ENCODE data around the gene SYNJ1.

SYNJ1 gene

DNA sequence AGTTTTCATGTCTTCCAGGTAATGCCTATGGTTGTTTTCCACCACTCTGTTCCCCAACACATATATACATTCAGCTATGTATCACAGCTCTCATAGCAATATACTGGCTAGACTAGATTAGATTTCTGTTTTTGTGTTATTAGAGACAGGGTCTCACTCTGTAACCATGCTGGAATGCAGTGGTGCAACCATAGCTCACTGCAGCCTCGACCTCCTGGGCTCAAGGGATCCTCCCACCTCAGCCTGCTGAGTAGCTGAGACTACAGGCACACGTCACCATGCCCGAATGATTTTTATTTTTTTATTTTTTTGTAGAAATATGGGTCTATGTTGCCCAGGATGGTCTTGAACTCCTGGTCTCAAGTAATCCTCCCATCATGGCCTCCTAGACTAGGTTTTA, 37.7 kb downstream of the SYNJ1 start:
- DNase-seq (ENCODE audit: low spot score) (no peak), ATAC-seq (ENCODE audit: low read depth) (no peak)
- peaks cover 14% of the 10 kb centered on the region; the same call in 1 of the 2 replicates for H3K36me3 ChIP-seq (ENCODE audit: low read depth)

GRCh38 chr21:32687643-32688345, 40.0 kb downstream of the SYNJ1 start:
- Histone ChIP-seq H3K36me3 (ENCODE audit: low read depth) (no peaks in the 10 kb centered on the region), H3K4me3 (ENCODE audit: severe bottlenecking) (no peak overlapping the region), H3K27ac (ENCODE audit: poor library complexity, severe bottlenecking) (no peak overlapping the region), H3K4me1 (ENCODE audit: insufficient read depth, poor library complexity, severe bottlenecking) (no peaks in the 10 kb centered on the region), H3K27me3 (ENCODE audit: insufficient read depth, poor library complexity, severe bottlenecking) (no peaks in the 10 kb centered on the region), H3K9me3 (ENCODE audit: severe bottlenecking) (no peaks in the 10 kb centered on the region)
- peak; percentile 16 for TF ChIP-seq CTCF (IDR thresholded peaks at IDR 0.05; ENCODE audit: poor library complexity, severe bottlenecking)
- no peak for ATAC-seq (ENCODE audit: low read depth)
- DNase-seq (ENCODE audit: low spot score), result no peak

More for the DNA sequence above, 37.7 kb downstream of the SYNJ1 start:
- H3K4me3 ChIP-seq (ENCODE audit: severe bottlenecking), result no peak overlapping the region
- no peaks in the 10 kb centered on the region for H3K4me1 ChIP-seq (ENCODE audit: insufficient read depth, poor library complexity, severe bottlenecking)
- H3K27me3 ChIP-seq (ENCODE audit: insufficient read depth, poor library complexity, severe bottlenecking), result no peaks in the 10 kb centered on the region
- H3K9me3 ChIP-seq (ENCODE audit: severe bottlenecking), result no peaks in the 10 kb centered on the region
- no peak overlapping the region for H3K27ac ChIP-seq (ENCODE audit: poor library complexity, severe bottlenecking)
- no peak for TF ChIP-seq CTCF (IDR thresholded peaks at IDR 0.05; ENCODE audit: poor library complexity, severe bottlenecking)

GRCh38 chr21:32682696-32683474, 44.9 kb downstream of the SYNJ1 start:
- no peak for TF ChIP-seq CTCF (IDR thresholded peaks at IDR 0.05; ENCODE audit: poor library complexity, severe bottlenecking)
- Histone ChIP-seq H3K4me3 (ENCODE audit: severe bottlenecking) (no peak overlapping the region), H3K27me3 (ENCODE audit: insufficient read depth, poor library complexity, severe bottlenecking) (no peaks in the 10 kb centered on the region), H3K9me3 (ENCODE audit: severe bottlenecking) (no peaks in the 10 kb centered on the region), H3K4me1 (ENCODE audit: insufficient read depth, poor library complexity, severe bottlenecking) (no peaks in the 10 kb centered on the region), H3K27ac (ENCODE audit: poor library complexity, severe bottlenecking) (no peak overlapping the region), H3K36me3 (ENCODE audit: low read depth) (peaks cover 21% of the 10 kb centered on the region)
- ATAC-seq (ENCODE audit: low read depth) (no peak), DNase-seq (ENCODE audit: low spot score) (no peak)

DNA sequence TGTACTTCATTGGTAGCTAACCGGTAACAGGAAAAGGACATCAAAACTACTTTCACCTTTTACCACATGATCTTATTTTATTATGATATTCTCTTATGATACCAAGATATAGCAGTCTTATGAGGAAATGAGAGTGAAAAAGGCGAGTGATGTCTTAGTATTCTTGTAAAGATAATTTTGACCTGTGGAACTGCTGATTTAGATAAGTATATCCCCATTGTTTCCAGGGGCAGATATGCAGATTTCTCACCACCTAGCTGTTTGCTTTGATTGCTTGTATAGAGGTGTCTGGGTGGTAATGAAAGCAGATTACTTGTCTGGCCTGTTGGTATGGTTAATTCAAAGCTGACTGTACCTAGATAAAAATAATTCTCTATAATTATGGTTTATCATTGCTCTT, 53.1 kb downstream of the SYNJ1 start:
- Histone ChIP-seq H3K4me3 (ENCODE audit: severe bottlenecking) (no peak overlapping the region), H3K27me3 (ENCODE audit: insufficient read depth, poor library complexity, severe bottlenecking) (no peaks in the 10 kb centered on the region), H3K27ac (ENCODE audit: poor library complexity, severe bottlenecking) (no peak overlapping the region), H3K9me3 (ENCODE audit: severe bottlenecking) (no peaks in the 10 kb centered on the region), H3K4me1 (ENCODE audit: insufficient read depth, poor library complexity, severe bottlenecking) (no peaks in the 10 kb centered on the region), H3K36me3 (ENCODE audit: low read depth) (peaks cover 20% of the 10 kb centered on the region)
- ATAC-seq (ENCODE audit: low read depth), result no peak
- DNase-seq (ENCODE audit: low spot score), result no peak
- TF ChIP-seq CTCF (IDR thresholded peaks at IDR 0.05; ENCODE audit: poor library complexity, severe bottlenecking), result no peak

DNA sequence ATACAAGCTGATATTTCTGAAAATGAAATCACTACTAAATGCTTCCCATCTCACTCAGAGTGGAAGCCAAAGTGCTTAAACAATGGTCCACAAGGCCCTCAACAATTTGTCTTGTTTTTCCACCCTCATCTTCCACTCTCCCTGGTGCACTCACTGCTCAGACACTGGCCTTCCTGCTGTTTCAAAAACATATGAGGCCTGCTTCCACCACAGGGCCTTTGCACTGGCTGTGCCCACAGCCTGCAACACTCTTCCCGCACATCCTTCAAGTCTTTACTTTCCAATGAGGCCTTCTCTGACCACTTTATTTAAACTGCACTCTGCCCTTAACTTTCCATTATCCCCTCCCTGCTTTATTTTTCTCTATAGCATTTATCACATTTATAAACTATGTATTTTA, 53.8 kb downstream of the SYNJ1 start:
- Histone ChIP-seq H3K4me3 (ENCODE audit: severe bottlenecking) (no peak overlapping the region), H3K36me3 (ENCODE audit: low read depth) (peaks cover 22% of the 10 kb centered on the region), H3K9me3 (ENCODE audit: severe bottlenecking) (no peaks in the 10 kb centered on the region), H3K27me3 (ENCODE audit: insufficient read depth, poor library complexity, severe bottlenecking) (no peaks in the 10 kb centered on the region), H3K27ac (ENCODE audit: poor library complexity, severe bottlenecking) (no peak overlapping the region), H3K4me1 (ENCODE audit: insufficient read depth, poor library complexity, severe bottlenecking) (no peaks in the 10 kb centered on the region)
- ATAC-seq (ENCODE audit: low read depth), result no peak
- DNase-seq (ENCODE audit: low spot score), result no peak
- TF ChIP-seq CTCF (IDR thresholded peaks at IDR 0.05; ENCODE audit: poor library complexity, severe bottlenecking), result no peak

Data from RWPE2 (cell line).